ENCODE results near the gene TBC1D2B.

The TBC1D2B gene

GRCh38 chr15:78000091-78000926 lies 77.2 kb downstream of the TBC1D2B start:
- TF ChIP-seq TAF1 (IDR thresholded peaks at IDR 0.05; ENCODE audit: borderline replicate concordance, insufficient read depth, low read length) (no peak), POLR2AphosphoS5 (IDR thresholded peaks at IDR 0.05; ENCODE audit: low read depth, low read length) (no peak), REST (IDR thresholded peaks at IDR 0.05; ENCODE audit: insufficient read depth in 1 of 2, low read depth in 2 of 2, low read length in 2 of 2) (no peak), SIN3A (IDR thresholded peaks at IDR 0.05; ENCODE audit: borderline replicate concordance, insufficient read depth, low read length) (no peak)

GRCh38 chr15:77999486-77999885 lies 78.0 kb downstream of the TBC1D2B start:
- TF ChIP-seq SIN3A (IDR thresholded peaks at IDR 0.05; ENCODE audit: borderline replicate concordance, insufficient read depth, low read length) (no peak), POLR2AphosphoS5 (IDR thresholded peaks at IDR 0.05; ENCODE audit: low read depth, low read length) (no peak), REST (IDR thresholded peaks at IDR 0.05; ENCODE audit: insufficient read depth in 1 of 2, low read depth in 2 of 2, low read length in 2 of 2) (no peak), TAF1 (IDR thresholded peaks at IDR 0.05; ENCODE audit: borderline replicate concordance, insufficient read depth, low read length) (no peak), FOXP2 (optimal IDR thresholded peaks at IDR 0.05; ENCODE audit: borderline replicate concordance, extremely low read depth, extremely low read length, insufficient read depth) (no peak)

- no peak for TF ChIP-seq FOXP2 (optimal IDR thresholded peaks at IDR 0.05; ENCODE audit: borderline replicate concordance, extremely low read depth, extremely low read length, insufficient read depth)
- TF ChIP-seq SIN3A (IDR thresholded peaks at IDR 0.05; ENCODE audit: borderline replicate concordance, insufficient read depth, low read length) = no peak
Measured at GRCh38 chr15:77998592-77998991, 78.9 kb downstream of the TBC1D2B start.

- 0 out of 4 replicates have a peak, but pooled peaks of 1 of the 2 experiments have one; percentile 14 for TF ChIP-seq REST (IDR thresholded peaks at IDR 0.05; ENCODE audit: insufficient read depth in 1 of 2, low read depth in 2 of 2, low read length in 2 of 2)
Measured at GRCh38 chr15:77993970-77994693, 83.4 kb downstream of the TBC1D2B start.

GRCh38 chr15:77993374-77993911 lies 84.1 kb downstream of the TBC1D2B start:
- TF ChIP-seq POLR2AphosphoS5 (IDR thresholded peaks at IDR 0.05; ENCODE audit: low read depth, low read length) (no peak), FOXP2 (optimal IDR thresholded peaks at IDR 0.05; ENCODE audit: borderline replicate concordance, extremely low read depth, extremely low read length, insufficient read depth) (no peak), REST (IDR thresholded peaks at IDR 0.05; ENCODE audit: insufficient read depth in 1 of 2, low read depth in 2 of 2, low read length in 2 of 2) (no peak), SIN3A (IDR thresholded peaks at IDR 0.05; ENCODE audit: borderline replicate concordance, insufficient read depth, low read length) (no peak), TAF1 (IDR thresholded peaks at IDR 0.05; ENCODE audit: borderline replicate concordance, insufficient read depth, low read length) (no peak)
